ENCODE measurements around the gene PCDHGB6.
"Not testable (repeated sequence)": the region's sequence is repeated elsewhere in the genome, so short reads cannot be mapped to it uniquely, and the experiment has no call there.

The PCDHGB6 gene

DNA sequence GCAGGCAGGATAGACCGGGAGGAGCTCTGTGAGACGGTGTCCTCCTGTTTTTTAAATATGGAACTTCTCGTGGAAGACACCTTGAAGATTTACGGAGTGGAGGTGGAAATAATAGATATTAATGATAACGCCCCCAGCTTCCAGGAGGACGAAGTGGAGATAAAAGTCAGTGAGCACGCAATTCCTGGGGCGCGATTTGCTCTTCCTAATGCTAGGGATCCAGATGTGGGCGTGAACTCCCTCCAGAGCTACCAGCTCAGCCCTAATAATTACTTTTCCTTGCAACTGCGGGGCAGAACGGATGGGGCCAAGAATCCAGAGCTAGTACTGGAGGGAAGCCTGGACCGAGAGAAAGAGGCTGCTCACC is 13.7 kb downstream of the PCDHGB6 start:
- TF ChIP-seq ZNF274 (IDR thresholded peaks at IDR 0.05; ENCODE audit: low read depth, low read length) = no peak
- H3K4me3 ChIP-seq (ENCODE audit: low read length) = peak overlapping the region; percentile 56

- TF ChIP-seq ZNF274 (IDR thresholded peaks at IDR 0.05; ENCODE audit: low read depth, low read length) = no peak
- no peak overlapping the region for H3K4me3 ChIP-seq (ENCODE audit: low read length)
Observed at GRCh38 chr5:141422742-141423291, 15.0 kb downstream of the PCDHGB6 start.

GRCh38 chr5:141427783-141428426 is 20.1 kb downstream of the PCDHGB6 start:
- no peak for TF ChIP-seq ZNF274 (IDR thresholded peaks at IDR 0.05; ENCODE audit: low read depth, low read length)
- H3K4me3 ChIP-seq (ENCODE audit: low read length) = no peak overlapping the region

DNA sequence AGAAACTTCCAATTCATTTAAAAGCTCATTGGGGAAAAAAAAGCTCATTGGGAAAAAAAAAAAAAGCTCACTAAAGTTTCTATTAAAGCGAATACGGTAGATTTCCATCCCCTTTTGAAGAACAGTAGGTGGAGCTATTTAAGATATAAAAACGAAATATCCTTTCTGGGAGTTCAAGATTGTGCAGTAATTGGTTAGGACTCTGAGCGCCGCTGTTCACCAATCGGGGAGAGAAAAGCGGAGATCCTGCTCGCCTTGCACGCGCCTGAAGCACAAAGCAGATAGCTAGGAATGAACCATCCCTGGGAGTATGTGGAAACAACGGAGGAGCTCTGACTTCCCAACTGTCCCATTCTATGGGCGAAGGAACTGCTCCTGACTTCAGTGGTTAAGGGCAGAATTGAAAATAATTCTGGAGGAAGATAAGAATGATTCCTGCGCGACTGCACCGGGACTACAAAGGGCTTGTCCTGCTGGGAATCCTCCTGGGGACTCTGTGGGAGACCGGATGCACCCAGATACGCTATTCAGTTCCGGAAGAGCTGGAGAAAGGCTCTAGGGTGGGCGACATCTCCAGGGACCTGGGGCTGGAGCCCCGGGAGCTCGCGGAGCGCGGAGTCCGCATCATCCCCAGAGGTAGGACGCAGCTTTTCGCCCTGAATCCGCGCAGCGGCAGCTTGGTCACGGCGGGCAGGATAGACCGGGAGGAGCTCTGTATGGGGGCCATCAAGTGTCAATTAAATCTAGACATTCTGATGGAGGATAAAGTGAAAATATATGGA is 22.7 kb downstream of the PCDHGB6 start, which contains the start of gene PCDHGA12:
Gene PCDHGA12 (plus strand): TSS at position 176 of the 782 bp plus-strand sequence. CDS start 253 bp downstream, at position 429.
- TF ChIP-seq ZNF274 (IDR thresholded peaks at IDR 0.05; ENCODE audit: low read depth, low read length) = no peak
- peak within 1 kb of the TSS; percentile 43; the same call in 1 of the 2 replicates for H3K4me3 ChIP-seq (ENCODE audit: low read length)

DNA sequence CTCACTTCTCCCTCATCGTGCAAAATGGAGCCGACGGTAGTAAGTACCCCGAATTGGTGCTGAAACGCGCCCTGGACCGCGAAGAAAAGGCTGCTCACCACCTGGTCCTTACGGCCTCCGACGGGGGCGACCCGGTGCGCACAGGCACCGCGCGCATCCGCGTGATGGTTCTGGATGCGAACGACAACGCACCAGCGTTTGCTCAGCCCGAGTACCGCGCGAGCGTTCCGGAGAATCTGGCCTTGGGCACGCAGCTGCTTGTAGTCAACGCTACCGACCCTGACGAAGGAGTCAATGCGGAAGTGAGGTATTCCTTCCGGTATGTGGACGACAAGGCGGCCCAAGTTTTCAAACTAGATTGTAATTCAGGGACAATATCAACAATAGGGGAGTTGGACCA is 23.5 kb downstream of the PCDHGB6 start:
- H3K4me3 ChIP-seq (ENCODE audit: low read length) = peak overlapping the region; percentile 43; the same call in 1 of the 2 replicates

DNA sequence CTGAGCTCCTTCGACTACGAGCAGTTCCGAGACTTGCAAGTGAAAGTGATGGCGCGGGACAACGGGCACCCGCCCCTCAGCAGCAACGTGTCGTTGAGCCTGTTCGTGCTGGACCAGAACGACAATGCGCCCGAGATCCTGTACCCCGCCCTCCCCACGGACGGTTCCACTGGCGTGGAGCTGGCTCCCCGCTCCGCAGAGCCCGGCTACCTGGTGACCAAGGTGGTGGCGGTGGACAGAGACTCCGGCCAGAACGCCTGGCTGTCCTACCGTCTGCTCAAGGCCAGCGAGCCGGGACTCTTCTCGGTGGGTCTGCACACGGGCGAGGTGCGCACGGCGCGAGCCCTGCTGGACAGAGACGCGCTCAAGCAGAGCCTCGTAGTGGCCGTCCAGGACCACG is 24.5 kb downstream of the PCDHGB6 start:
- not testable (repeated sequence) for H3K4me3 ChIP-seq (ENCODE audit: low read length)

More for the DNA sequence above, 23.5 kb downstream of the PCDHGB6 start:
- no peak for TF ChIP-seq ZNF274 (IDR thresholded peaks at IDR 0.05; ENCODE audit: low read depth, low read length)

- not testable (repeated sequence) for H3K4me3 ChIP-seq (ENCODE audit: low read length)
Observed at GRCh38 chr5:141432726-141433125, 24.9 kb downstream of the PCDHGB6 start.

GRCh38 chr5:141434006-141434405 is 26.2 kb downstream of the PCDHGB6 start:
- H3K4me3 ChIP-seq (ENCODE audit: low read length) = no peak overlapping the region
- TF ChIP-seq ZNF274 (IDR thresholded peaks at IDR 0.05; ENCODE audit: low read depth, low read length) = no peak

- H3K4me3 ChIP-seq (ENCODE audit: low read length) = no peak overlapping the region
- no peak for TF ChIP-seq ZNF274 (IDR thresholded peaks at IDR 0.05; ENCODE audit: low read depth, low read length)
Observed at GRCh38 chr5:141437221-141437620, 29.4 kb downstream of the PCDHGB6 start.

GRCh38 chr5:141439411-141440141 is 31.8 kb downstream of the PCDHGB6 start:
- TF ChIP-seq ZNF274 (IDR thresholded peaks at IDR 0.05; ENCODE audit: low read depth, low read length) = no peak
- no peak overlapping the region for H3K4me3 ChIP-seq (ENCODE audit: low read length)

- no peak for TF ChIP-seq ZNF274 (IDR thresholded peaks at IDR 0.05; ENCODE audit: low read depth, low read length)
- H3K4me3 ChIP-seq (ENCODE audit: low read length) = no peak overlapping the region
Observed at GRCh38 chr5:141440341-141440740, 32.5 kb downstream of the PCDHGB6 start.

- no peak overlapping the region for H3K4me3 ChIP-seq (ENCODE audit: low read length)
- TF ChIP-seq ZNF274 (IDR thresholded peaks at IDR 0.05; ENCODE audit: low read depth, low read length) = no peak
Observed at GRCh38 chr5:141441571-141442170, 33.9 kb downstream of the PCDHGB6 start.

Measured in GM08714 (cell line).